ENCODE measurements around the gene CBX3. TPM values are rescaled to one million over a fixed set of nuclear protein-coding genes. Genes with fewer than 3 reads are reported as not detected.

CBX3 gene
- total RNA-seq, 1 donor from 2014 or later: 48.0 TPM

DNA sequence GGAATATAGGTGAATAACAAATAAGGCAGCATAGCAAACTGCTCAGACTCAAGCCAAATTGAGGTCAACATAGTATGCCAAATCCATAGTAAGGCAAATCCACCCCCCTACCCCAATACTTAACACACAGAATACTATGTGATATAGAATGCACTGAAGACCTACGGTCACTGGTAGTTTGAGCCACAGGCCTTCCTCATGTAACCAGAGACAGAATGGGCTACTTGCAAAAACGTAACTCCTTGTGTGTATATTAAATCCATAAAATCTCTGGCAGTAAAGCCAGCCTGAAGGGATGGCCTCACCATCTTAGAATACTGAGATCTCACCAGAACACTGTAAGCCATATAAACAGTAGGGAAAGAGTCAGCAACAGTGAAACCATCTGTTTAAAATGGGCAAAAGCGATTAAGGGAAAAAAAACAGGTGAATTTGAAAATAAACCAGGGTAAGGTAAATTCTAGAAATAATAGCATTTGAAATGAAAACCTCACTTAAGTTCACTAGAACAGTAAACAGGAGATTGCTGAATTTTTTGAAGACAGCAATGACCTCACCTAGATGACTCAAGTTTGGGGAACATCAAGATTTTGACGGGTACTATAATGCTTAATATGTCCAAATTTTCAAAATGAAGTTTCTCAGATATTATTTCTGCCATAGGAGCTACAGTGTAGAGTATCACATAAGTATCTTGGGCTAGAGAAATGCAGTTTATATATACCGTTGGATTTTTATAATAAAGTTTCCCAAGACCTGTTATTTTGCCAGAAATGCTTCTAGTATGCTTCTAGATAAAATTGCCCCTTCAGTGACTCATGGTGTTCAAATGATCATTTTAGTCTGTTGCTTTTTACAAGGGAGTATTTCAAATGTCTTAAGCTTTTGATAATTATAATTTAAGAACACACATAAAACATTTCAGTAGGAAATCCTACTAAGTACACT, 14.9 kb upstream of the CBX3 start:
- Histone ChIP-seq H3K9me3 (ENCODE audit: control insufficient read depth in 3 of 3, low read length in 3 of 3) (no peaks in the 10 kb centered on the region), H3K27ac (ENCODE audit: low read depth, low read length) (no peak overlapping the region), H3K36me3 (ENCODE audit: control insufficient read depth in 3 of 3, insufficient read depth in 3 of 3, low read length in 3 of 3) (peaks cover 14 to 53% (median 38%) of the 10 kb centered on the region in 3 donors), H3K27me3 (ENCODE audit: control insufficient read depth in 3 of 3, insufficient read depth in 3 of 3, low read length in 3 of 3) (no peaks in the 10 kb centered on the region), H3K9ac (ENCODE audit: low read depth in 1 of 3, low read length in 3 of 3) (no peak overlapping the region), H3K4me1 (ENCODE audit: control insufficient read depth in 3 of 3, insufficient read depth in 3 of 3, low read length in 3 of 3) (peaks cover 15 to 25% (median 19%) of the 10 kb centered on the region in 3 donors), H3K4me3 (ENCODE audit: low read length in 3 of 3) (no peak overlapping the region)

DNA sequence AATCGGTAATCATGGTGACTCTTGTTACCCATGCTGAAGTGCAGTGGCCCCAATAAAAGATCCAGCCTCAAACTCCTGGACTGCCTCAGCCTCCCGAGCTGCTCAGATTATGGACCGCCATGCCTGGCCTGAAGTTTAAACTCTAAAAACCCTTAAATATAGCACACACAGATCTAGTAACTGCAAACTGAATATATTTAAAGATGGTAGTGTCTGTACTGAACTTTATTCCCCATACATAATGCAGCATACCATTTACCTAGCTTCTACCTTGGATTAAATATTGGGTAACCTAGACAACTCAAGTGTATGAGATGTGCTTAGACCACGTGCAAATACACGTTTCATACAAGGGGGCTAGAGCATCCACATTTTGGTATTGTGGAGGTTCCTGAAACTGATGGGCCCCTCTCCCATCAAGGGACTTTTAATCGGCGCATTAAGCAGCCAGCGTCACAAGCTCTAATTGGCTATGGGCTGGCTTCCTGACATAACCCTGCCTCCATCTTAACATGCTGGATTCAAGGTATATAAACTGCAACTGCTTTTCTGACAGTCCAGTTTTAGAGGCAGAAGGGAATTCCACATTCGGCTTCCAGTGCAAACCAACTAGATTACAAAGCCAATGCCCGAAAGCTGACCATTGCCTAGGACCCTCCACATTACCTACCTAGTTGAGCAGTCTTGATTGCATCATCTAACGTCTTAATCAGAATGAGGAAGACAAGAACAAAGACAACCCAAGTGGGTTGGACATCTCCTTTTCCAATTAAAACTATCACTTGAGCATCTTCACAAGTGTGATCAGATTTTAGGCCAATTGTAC, 14.0 kb upstream of the CBX3 start:
- Histone ChIP-seq H3K4me1 (ENCODE audit: control insufficient read depth in 3 of 3, insufficient read depth in 3 of 3, low read length in 3 of 3) (peaks cover 11 to 23% (median 16%) of the 10 kb centered on the region in 3 donors), H3K27me3 (ENCODE audit: control insufficient read depth in 3 of 3, insufficient read depth in 3 of 3, low read length in 3 of 3) (no peaks in the 10 kb centered on the region), H3K27ac (ENCODE audit: low read depth, low read length) (no peak overlapping the region), H3K9me3 (ENCODE audit: control insufficient read depth in 3 of 3, low read length in 3 of 3) (no peaks in the 10 kb centered on the region), H3K36me3 (ENCODE audit: control insufficient read depth in 3 of 3, insufficient read depth in 3 of 3, low read length in 3 of 3) (peaks cover 22 to 61% (median 47%) of the 10 kb centered on the region in 3 donors), H3K4me3 (ENCODE audit: low read length in 3 of 3) (no peak overlapping the region), H3K9ac (ENCODE audit: low read depth in 1 of 3, low read length in 3 of 3) (no peak overlapping the region)

DNA sequence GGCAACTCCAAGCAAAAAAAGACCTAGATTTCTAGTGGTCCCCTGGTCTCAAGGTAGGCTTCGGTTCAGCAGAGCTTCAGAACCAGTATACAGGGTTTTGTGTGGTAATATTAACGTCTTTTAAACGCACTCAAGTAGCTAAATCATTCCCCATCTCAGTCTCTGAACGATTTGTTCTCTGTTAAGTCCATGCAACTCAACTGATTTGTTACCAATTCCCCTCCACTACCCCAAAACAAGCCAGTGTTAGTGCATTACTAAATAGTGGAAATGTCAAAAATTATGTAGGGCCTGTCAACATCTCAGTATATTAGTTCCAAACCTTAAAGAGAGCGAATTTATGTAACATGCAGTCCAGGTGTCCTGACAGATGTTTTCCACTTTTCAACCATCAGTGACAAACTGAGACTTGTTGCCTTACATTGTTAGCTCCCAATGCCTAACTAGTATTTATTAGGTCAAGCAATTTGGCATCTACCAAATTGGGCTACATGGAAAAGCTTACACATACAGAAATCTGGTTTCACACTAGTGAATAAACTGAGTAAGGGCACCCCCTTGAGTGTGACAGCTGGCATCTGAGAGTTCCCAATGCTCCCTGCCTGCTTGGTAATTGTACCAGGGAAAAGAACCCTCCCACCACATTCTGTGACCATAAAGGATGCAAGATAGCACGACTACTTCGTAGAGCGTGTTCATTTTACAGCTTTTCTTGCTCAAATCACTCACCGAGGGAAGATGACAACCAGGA, 13.2 kb upstream of the CBX3 start:
- H3K27ac ChIP-seq (ENCODE audit: low read depth, low read length): no peak overlapping the region
- peaks cover 5 to 21% (median 8%) of the 10 kb centered on the region in 3 donors for H3K4me1 ChIP-seq (ENCODE audit: control insufficient read depth in 3 of 3, insufficient read depth in 3 of 3, low read length in 3 of 3)
- no peaks in the 10 kb centered on the region for H3K27me3 ChIP-seq (ENCODE audit: control insufficient read depth in 3 of 3, insufficient read depth in 3 of 3, low read length in 3 of 3)
- no peak overlapping the region for H3K4me3 ChIP-seq (ENCODE audit: low read length in 3 of 3)
- H3K9ac ChIP-seq (ENCODE audit: low read depth in 1 of 3, low read length in 3 of 3): no peak overlapping the region
- peaks cover 29 to 69% (median 55%) of the 10 kb centered on the region in 3 donors for H3K36me3 ChIP-seq (ENCODE audit: control insufficient read depth in 3 of 3, insufficient read depth in 3 of 3, low read length in 3 of 3)
- H3K9me3 ChIP-seq (ENCODE audit: control insufficient read depth in 3 of 3, low read length in 3 of 3): no peaks in the 10 kb centered on the region

DNA sequence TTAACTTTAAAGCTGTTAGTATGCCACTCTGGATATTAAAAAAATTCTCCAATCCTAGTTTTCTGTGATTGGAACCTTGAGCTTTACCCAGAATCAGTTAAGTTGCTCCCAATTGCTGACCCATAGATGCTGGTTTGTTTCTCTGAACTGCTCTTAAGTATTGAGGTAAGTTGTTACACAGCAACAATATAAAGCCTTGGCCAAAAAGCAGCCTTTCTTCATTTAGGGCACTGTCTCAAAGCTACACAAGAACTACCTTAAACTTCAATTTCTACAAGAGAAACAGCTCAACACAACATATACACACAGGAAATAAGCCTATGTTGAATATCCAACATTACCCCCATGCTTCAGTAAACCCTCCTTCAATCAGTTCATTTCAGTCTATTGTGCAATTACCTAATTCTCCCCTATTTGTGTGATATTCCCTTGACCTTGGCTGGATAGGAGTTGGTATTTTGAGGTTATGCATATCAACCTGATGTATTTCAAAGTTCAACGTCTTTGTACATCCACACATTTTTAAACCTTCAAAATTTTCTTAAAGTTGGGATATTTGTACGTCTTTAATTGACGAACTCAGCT, 12.5 kb upstream of the CBX3 start:
- H3K9me3 ChIP-seq (ENCODE audit: control insufficient read depth in 3 of 3, low read length in 3 of 3): no peaks in the 10 kb centered on the region
- no peak overlapping the region for H3K27ac ChIP-seq (ENCODE audit: low read depth, low read length)
- no peak overlapping the region for H3K9ac ChIP-seq (ENCODE audit: low read depth in 1 of 3, low read length in 3 of 3)
- no peak overlapping the region for H3K4me3 ChIP-seq (ENCODE audit: low read length in 3 of 3)
- peaks cover 6 to 21% (median 6%) of the 10 kb centered on the region in 3 donors for H3K4me1 ChIP-seq (ENCODE audit: control insufficient read depth in 3 of 3, insufficient read depth in 3 of 3, low read length in 3 of 3)
- peaks cover 34 to 75% (median 61%) of the 10 kb centered on the region in 3 donors for H3K36me3 ChIP-seq (ENCODE audit: control insufficient read depth in 3 of 3, insufficient read depth in 3 of 3, low read length in 3 of 3)
- H3K27me3 ChIP-seq (ENCODE audit: control insufficient read depth in 3 of 3, insufficient read depth in 3 of 3, low read length in 3 of 3): no peaks in the 10 kb centered on the region

DNA sequence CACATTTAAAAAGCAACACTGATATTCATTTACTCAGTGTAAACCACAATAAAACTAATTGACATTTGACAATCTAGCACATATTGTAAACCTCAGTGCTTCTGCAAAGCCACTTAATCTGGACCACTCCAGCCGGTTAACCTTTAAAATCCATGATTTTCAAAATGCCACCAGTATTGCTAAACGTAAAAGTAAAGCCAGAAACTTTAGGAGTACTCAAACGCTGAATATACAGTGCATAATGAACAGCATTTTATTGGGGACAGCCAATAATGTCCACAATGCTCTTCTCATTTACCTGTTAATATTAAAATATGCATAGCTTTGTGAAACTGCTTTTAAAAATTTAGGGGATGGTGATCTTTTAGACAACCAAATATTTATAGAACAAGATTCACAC, 11.8 kb upstream of the CBX3 start:
- Histone ChIP-seq H3K9ac (ENCODE audit: low read depth in 1 of 3, low read length in 3 of 3) (no peak overlapping the region), H3K27me3 (ENCODE audit: control insufficient read depth in 3 of 3, insufficient read depth in 3 of 3, low read length in 3 of 3) (no peaks in the 10 kb centered on the region), H3K9me3 (ENCODE audit: control insufficient read depth in 3 of 3, low read length in 3 of 3) (no peaks in the 10 kb centered on the region), H3K4me3 (ENCODE audit: low read length in 3 of 3) (no peak overlapping the region), H3K36me3 (ENCODE audit: control insufficient read depth in 3 of 3, insufficient read depth in 3 of 3, low read length in 3 of 3) (peaks cover 34 to 78% (median 66%) of the 10 kb centered on the region in 3 donors), H3K4me1 (ENCODE audit: control insufficient read depth in 3 of 3, insufficient read depth in 3 of 3, low read length in 3 of 3) (peaks cover 7 to 23% (median 11%) of the 10 kb centered on the region in 3 donors), H3K27ac (ENCODE audit: low read depth, low read length) (no peak overlapping the region)

DNA sequence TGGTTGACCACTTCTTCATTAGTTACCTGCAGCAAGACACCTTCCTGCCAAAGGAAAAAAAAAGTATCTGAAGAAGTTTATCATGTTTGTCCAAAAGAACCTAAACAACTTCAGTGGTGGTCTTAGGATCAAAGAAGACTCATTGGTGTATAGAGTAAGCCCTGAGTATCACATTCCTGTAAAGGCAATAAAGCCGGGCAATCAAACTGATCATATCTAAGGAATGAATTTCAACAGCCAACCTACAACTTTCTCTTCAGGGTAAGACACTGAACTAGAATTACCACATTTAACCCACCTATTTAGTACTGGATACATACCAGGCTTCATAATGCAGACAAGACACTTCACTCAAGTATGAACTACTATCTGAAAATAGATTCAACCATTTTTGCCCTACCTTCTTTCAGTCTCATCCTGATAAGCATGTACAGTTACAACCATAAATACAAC, 11.1 kb upstream of the CBX3 start:
- no peak overlapping the region for H3K9ac ChIP-seq (ENCODE audit: low read depth in 1 of 3, low read length in 3 of 3)
- peaks cover 37 to 79% (median 73%) of the 10 kb centered on the region in 3 donors for H3K36me3 ChIP-seq (ENCODE audit: control insufficient read depth in 3 of 3, insufficient read depth in 3 of 3, low read length in 3 of 3)
- no peak overlapping the region for H3K27ac ChIP-seq (ENCODE audit: low read depth, low read length)
- H3K27me3 ChIP-seq (ENCODE audit: control insufficient read depth in 3 of 3, insufficient read depth in 3 of 3, low read length in 3 of 3): no peaks in the 10 kb centered on the region
- no peak overlapping the region for H3K4me3 ChIP-seq (ENCODE audit: low read length in 3 of 3)
- no peaks in the 10 kb centered on the region for H3K9me3 ChIP-seq (ENCODE audit: control insufficient read depth in 3 of 3, low read length in 3 of 3)
- peaks cover 3 to 22% (median 11%) of the 10 kb centered on the region in 3 donors for H3K4me1 ChIP-seq (ENCODE audit: control insufficient read depth in 3 of 3, insufficient read depth in 3 of 3, low read length in 3 of 3)

DNA sequence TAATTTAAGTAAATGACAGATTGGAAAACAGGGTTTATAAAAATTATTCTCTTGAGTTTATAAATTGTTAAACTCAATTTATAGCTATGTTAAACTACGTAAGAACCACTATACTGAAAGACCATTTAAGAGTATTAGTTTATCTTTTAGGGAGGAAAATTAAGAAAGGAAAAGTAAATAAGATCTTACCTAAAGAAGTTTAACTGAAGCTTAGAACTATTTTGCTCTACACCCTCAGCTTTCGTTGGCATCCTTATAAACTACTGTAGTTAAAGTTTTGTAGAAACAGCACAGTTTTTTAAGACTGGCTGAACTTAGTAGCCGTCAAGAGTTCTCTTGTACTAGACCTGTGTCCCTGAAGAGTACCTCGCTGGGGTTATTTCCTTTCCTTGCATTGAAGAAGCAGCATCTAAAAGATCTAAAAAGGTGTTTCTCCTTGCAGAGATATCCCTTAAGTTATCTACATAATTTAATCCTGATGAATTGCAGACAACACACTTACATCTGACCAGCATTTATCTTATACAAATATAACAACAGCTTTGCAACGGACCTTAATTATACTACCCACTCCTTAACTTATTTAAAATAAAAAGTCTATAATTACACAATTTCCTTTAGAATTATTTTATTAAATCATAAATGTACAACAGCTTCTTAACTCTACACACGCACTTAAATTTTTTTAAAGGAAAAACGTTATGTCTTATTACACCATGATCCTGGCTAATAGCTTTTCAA, 10.1 kb upstream of the CBX3 start:
- H3K27me3 ChIP-seq (ENCODE audit: control insufficient read depth in 3 of 3, insufficient read depth in 3 of 3, low read length in 3 of 3): no peaks in the 10 kb centered on the region
- H3K9ac ChIP-seq (ENCODE audit: low read depth in 1 of 3, low read length in 3 of 3): no peak overlapping the region
- no peak overlapping the region for H3K4me3 ChIP-seq (ENCODE audit: low read length in 3 of 3)
- no peaks in the 10 kb centered on the region for H3K9me3 ChIP-seq (ENCODE audit: control insufficient read depth in 3 of 3, low read length in 3 of 3)
- H3K4me1 ChIP-seq (ENCODE audit: control insufficient read depth in 3 of 3, insufficient read depth in 3 of 3, low read length in 3 of 3): peaks cover 6 to 31% (median 19%) of the 10 kb centered on the region in 3 donors
- H3K36me3 ChIP-seq (ENCODE audit: control insufficient read depth in 3 of 3, insufficient read depth in 3 of 3, low read length in 3 of 3): peaks cover 43 to 86% (median 82%) of the 10 kb centered on the region in 3 donors
- no peak overlapping the region for H3K27ac ChIP-seq (ENCODE audit: low read depth, low read length)

DNA sequence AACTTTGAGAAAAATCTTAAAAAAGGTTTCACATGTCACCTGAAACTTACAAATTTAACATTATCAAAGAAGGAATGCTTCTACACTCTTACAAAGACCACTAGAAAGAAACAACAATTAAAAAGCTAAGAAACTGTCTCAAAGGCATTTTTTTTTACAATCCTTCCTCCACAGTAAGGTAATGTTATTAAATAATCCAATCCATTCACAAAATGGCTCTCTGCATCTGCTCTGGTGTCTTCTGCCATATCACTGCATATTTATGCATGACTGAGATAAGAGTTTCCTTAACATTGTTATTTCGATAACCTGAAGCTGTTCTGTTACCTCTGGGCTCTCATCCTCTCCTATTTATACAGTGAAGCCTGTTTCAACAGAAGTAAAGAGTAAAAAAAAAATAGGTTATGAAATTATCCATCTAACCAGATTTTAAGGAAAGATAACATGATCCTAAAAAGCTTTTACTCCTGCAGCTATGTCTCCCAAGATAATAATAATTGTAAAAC, 9.5 kb upstream of the CBX3 start:
- peaks cover 44 to 91% (median 88%) of the 10 kb centered on the region in 3 donors for H3K36me3 ChIP-seq (ENCODE audit: control insufficient read depth in 3 of 3, insufficient read depth in 3 of 3, low read length in 3 of 3)
- peaks cover 12 to 37% (median 25%) of the 10 kb centered on the region in 3 donors for H3K4me1 ChIP-seq (ENCODE audit: control insufficient read depth in 3 of 3, insufficient read depth in 3 of 3, low read length in 3 of 3)

More for the DNA sequence above, 9.5 kb upstream of the CBX3 start:
- Histone ChIP-seq H3K27ac (ENCODE audit: low read depth, low read length) (no peak overlapping the region), H3K27me3 (ENCODE audit: control insufficient read depth in 3 of 3, insufficient read depth in 3 of 3, low read length in 3 of 3) (no peaks in the 10 kb centered on the region), H3K4me3 (ENCODE audit: low read length in 3 of 3) (no peak overlapping the region), H3K9me3 (ENCODE audit: control insufficient read depth in 3 of 3, low read length in 3 of 3) (no peaks in the 10 kb centered on the region), H3K9ac (ENCODE audit: low read depth in 1 of 3, low read length in 3 of 3) (no peak overlapping the region)
